Left colon (tissue), 2 donors: Measurements from ENCODE around the gene RNF5. TPM values are rescaled to one million over a fixed set of nuclear protein-coding genes. Genes with fewer than 3 reads are reported as not detected.

Source experiments
- ATAC-seq: fragments of 200-7000 bp; cut with Tn5 transposase; one replicate; pipeline ENCODE4 v1.9.1; 2020; ENCODE audit warnings: mild to moderate bottlenecking, moderate library complexity
- DNase-seq, 2 donors: peaks; one replicate each; pipeline ENCODE4 v3.0.0-alpha.2; 2020
- intact Hi-C, 2 donors: fragments of 100-400 bp; cut with DNase I in 1 of 2; cut with micrococcal nuclease in 1 of 2; formaldehyde crosslinking; loops; one replicate each; pipeline versions ENCODE4 v1.11.2 to v1.14.0; 2022; cut with DNase I, micrococcal nuclease
- total RNA-seq, 2 donors: library from RNA; stranded (reverse); fragmentation: NEBNext Ultra II Directional; extraction: Animal tissue kit (Norgen Biotek cat#: 25700); gene quantifications; one replicate each; pipeline ENCODE4 v1.2.1, GENCODE V29; 2021
- donor health status: DM: no; HTN: no; CAD: no.
- donor health status: DM: yes; HTN: yes; CAD: no.

Gene RNF5
- total RNA-seq, 2 donors from 2014 or later, result 87.2 to 104 TPM

DNA sequence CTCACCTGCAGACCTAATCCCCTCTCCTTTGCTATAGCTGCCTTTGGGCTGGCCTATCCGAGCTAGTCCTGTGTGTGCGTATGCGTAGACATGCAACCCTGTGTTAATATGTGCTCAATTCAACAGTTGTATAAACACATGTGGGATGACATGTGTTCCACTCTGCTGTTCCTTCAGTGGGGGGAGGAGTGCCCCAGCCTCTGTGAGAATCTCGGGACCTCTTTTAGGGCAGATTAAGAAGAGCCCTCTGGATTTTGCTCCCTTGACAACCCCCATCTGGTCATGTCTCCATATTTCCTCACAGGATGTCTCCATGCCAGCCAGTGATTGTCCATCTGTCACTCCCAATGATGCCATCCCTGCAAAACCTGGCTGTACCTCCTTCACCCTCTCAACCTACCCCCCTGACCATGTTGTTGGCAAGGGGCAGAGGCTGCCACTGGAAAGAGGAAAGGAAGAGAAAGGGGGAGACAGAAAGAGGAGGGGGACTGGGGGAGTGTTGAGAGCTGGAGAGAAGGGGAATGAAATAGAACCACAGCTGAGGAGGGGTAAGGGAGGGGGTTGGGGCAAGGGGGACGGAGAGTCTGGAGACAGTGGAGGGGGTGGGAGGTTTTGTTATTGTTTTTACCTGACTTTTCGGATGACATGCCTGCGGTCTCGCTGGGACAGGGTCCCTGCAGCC lies 26.9 kb upstream of the RNF5 start:
- DNase-seq (no peak), ATAC-seq (no peak)
- intact Hi-C loops, result no loop called here

DNA sequence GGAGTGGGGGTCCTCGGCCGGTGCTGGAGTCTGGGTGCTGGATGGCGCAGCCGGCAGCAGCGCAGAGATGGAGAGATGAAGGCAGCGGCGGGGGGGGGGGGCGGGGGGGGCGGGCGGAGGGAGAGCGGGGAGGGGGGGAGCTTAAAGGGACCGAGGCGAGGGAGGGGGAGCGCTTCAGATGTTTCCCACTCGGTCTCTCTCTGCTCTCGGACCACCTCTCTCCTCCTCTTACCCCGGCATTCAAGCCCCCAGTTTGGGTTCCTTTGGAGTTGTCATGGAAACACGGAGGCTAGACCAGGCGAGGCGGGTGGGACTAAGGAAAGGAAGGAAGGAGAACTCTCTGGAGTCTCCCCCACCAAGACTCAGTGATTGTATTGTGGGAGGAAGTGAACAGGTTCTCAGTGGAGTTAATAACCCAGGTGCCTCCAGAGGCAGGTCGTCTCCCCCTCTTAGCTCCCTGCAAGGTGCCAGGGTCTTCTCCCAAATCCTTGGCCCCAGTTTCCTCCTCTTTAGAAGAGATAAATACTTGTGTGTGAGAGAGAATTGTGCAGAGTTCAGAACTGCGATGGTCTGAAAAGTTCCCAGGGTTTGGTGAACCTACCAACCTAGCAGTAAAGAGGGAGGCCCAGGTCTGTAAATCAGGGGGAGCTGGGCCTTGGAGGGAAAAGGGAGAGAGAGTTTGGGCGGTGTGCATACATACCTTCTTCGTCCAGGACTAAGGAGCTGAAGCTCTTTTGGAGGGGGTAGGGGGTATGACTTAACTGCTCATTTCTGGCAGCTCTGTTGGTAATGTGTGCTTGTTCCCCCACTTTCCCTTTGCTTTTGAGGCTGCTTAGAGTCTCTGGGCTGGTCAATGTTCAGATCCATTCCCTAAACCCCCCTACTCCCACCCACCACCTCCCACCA lies 26.1 kb upstream of the RNF5 start, which contains the start of gene PRRT1:
TSS of gene PRRT1 (minus strand) at position 77 of the 906 bp plus-strand sequence. CDS start 112 bp downstream, outside the sequence.
- DNase-seq (no peak), ATAC-seq (no peak)
- intact Hi-C loops, result no loop called here

DNA sequence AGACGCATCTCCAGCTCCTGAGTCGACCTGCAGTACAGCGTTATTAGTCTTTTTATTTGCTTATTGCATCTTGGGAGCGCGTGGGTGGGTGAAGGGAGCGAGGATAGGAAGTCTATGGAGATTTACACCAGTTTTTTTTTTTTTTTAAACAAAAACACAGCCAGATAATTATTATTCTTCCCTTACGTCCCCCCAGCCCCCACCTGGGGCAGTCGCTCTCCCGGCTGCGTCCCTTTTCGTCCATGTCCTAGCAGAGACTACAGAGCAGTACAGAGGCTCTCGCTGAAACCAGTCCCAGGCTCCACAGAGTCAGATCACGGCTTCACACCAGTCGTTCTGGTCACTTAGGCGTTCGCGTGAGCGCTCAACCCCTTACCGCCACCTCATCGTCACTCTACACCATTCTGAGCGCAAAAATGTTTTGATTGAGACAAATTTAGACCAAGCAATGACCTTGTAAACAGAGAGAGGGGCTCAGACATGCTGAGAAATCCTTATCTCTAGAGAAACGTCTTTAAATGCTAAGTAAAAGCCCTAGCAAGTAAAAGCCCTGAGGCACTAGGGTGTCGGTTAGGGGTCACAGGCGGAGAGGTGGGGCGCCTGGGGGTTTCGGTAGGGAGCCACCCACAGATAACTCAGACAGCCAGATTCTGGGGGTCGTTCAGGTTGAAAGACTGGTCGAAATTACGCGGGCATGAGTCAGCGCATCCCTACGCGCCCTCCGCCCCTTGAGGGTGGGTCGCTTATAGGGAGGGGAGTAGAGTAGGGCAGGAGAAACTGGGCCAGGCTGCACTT lies 25.2 kb upstream of the RNF5 start:
- ATAC-seq (no peak), DNase-seq (peak; percentile 38 to 41)
- intact Hi-C loops, result no loop called here

DNA sequence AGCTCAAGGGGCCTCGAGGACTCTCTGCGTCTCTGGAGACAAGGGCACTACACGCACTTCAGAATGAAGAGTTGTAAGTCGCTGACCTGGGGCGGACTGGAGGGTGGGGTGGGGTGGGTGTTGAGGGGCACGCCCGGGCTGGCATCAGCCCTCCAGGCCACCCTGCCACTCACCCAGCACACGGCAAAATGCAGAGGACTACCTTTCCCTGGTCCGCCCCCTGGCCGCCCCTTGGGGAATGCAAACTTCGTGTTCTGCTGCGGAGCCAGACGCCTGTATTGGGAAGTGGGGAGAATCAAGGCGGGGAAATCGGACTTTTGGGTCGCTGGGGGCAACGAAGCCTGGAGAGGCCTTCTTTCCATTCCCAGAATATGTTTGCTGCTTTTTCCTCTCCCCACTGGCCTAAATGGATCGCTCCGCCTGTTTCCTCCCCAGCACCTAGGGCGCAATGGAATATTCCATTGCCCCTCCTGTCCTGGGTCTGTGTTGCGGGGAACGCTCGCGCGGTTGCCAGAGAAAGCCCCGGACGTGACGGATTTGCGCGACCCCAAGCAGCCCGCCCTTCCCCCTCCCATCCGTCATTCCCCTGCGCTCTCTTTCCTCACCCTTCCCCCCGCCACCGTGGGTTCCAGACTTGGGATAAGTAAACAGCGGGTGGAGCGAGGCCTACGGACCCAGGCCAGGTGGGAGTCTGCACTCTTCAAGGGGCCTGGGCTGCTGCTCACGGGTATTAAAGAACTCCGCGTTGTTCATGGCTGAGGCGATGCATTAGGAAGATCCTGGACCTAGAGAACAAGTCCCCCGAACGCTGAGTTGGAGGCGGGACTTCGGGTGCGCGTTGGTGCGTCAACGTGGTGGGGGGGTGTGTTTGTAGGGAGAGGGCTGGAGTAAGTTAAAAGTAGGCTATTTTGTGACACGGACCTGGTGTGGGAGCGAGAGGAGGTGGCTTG lies 24.4 kb upstream of the RNF5 start, which contains the start of gene PPT2:
TSS of gene PPT2 (plus strand) at position 578 of the 950 bp plus-strand sequence. CDS start 454 bp downstream, outside the sequence.
- DNase-seq, result peak; percentile 88 to 90
- ATAC-seq, result peak; percentile 74
- intact Hi-C loops, result no loop called here

DNA sequence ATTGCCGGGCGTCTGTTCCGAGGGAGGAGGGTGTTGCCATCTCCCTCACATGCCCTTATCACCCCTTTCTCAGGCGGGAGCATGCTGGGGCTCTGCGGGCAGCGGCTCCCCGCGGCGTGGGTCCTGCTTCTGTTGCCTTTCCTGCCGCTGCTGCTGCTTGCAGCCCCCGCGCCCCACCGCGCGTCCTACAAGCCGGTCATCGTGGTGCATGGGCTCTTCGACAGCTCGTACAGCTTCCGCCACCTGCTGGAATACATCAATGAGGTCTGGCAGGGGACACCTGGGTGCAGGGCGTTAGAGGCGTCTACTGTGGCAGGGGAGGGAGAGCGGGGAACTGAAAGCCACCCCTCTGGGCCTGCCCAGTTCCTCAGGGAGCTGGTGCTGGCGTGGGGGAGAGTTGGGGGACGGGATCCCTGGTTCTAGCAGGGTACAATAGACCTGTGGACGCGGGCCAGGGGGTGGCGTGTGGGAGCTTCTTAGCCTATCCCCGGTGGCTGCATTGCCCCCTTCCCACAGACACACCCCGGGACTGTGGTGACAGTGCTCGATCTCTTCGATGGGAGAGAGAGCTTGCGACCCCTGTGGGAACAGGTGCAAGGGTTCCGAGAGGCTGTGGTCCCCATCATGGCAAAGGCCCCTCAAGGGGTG lies 23.6 kb upstream of the RNF5 start:
- intact Hi-C loops, result no loop called here
- ATAC-seq (peak; percentile 86), DNase-seq (peak; percentile 80 to 86)

GRCh38 chr6:32156891-32157290 lies 21.3 kb upstream of the RNF5 start:
- DNase-seq (no peak), ATAC-seq (no peak)
- intact Hi-C loops, result no loop called here

DNA sequence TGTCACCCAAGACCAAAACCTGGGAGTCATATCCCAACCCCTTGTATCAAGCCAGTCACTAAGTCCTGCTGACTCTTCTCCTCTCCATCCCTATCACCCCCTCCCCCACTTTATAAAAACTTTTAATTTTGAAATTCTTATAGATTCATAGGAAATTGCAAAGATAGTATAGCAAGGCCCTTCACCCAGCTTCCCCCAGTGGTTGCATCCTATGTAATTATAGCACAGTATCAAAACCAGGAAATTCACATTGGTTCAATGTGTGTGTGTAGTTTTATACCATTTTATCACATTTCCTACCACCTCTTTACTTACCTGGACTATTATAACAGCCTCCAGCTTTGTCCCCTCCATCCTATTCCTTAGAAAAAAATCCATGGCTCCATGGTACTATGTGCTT lies 20.2 kb upstream of the RNF5 start:
- intact Hi-C loops, result no loop called here
- DNase-seq (no peak), ATAC-seq (no peak)

GRCh38 chr6:32163559-32164258 lies 14.5 kb upstream of the RNF5 start:
- no peak for ATAC-seq
- intact Hi-C loops, result no loop called here
- DNase-seq, result no peak

DNA sequence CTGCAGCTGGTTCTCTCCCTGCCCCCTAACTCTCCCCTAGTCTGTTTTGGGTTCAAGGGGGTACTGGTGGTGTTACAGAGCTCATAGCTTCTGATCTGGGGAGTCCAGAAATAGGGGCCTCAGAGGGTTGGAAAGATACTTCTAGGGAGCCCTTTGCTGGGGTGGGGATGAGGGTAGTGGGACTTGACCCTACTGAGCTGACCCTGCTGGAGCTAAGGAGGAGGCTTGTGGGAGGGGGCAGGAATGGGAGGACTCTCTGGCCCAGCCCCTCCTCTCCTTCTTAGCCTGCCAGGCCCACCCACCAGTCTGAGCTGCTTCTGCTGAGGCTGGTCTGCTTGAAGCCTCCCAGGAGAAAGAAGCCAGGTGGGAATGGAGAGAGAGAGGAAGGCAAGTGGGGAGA lies 13.9 kb upstream of the RNF5 start, which contains the start of gene EGFL8:
TSS of gene EGFL8 (plus strand) at position 301 of the 400 bp plus-strand sequence. CDS start 1,571 bp downstream, outside the sequence.
- DNase-seq (no peak), ATAC-seq (no peak)
- intact Hi-C loops, result no loop called here

DNA sequence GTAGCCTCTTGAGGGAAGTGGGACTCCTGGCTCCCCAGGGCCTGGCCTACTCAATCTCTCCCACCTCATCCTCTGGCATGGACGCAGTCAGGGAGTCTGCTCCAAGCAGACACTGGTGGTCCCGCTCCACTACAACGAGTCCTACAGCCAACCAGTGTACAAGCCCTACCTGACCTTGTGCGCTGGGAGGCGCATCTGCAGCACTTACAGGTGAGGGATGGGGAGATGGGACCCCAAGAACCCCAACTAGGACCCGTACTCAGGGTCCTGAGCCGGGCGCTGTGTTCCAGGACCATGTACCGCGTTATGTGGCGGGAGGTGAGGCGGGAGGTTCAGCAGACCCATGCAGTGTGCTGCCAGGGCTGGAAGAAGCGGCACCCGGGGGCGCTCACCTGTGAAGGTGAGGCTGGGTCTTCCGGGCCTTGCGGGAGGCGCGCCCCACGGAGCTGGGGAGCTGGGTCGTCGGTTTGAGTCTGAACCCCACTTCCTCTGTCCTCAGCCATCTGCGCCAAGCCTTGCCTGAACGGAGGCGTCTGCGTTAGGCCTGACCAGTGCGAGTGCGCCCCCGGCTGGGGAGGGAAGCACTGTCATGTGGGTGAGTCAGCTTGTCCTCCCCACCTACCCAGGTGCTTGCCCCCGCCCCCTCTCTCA lies 11.7 kb upstream of the RNF5 start:
- intact Hi-C loops, result no loop called here
- DNase-seq (peak in 1 of 2 donors; percentile 8), ATAC-seq (no peak)

- ATAC-seq (peak; percentile 11), DNase-seq (no peak)
- intact Hi-C loops, result no loop called here
Observed at GRCh38 chr6:32167154-32167760, 10.9 kb upstream of the RNF5 start.

- intact Hi-C loops, result no loop called here
- ATAC-seq (no peak), DNase-seq (no peak)
Observed at GRCh38 chr6:32167761-32168262, 10.4 kb upstream of the RNF5 start.

DNA sequence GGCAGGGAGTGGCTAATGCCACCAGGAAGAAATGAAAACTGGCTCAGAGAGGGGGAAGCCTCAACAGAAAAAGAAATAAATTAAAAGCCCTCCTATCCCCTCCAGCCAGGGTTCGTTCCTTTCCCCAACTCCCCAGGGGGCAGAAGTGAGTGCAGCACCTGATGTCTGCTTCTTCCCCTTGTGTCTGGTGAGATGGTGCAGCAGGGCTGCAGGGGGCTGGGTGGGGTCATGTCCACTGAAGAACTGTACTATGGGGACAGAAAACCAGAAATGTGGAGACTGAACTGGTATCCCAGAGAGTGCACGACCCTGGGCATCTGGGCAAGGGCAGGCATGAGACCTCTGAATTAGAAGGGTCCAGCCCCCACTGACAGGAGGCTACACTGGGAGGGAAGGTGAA lies 9.9 kb upstream of the RNF5 start:
- intact Hi-C loops, result no loop called here
- DNase-seq, result no peak
- ATAC-seq, result peak; percentile 3

GRCh38 chr6:32168807-32169591 lies 9.2 kb upstream of the RNF5 start:
- intact Hi-C loops, result no loop called here
- ATAC-seq, result peak; percentile 10
- no peak for DNase-seq

GRCh38 chr6:32170294-32170693 lies 7.9 kb upstream of the RNF5 start:
- intact Hi-C loops, result no loop called here
- DNase-seq (no peak), ATAC-seq (no peak)
